AML-193 (cell line): Measurements from ENCODE around the gene RIMBP2.

Experiments used
- DNase-seq, 2 experiments: peaks; one replicate each; lab custom pipeline; 2025; lab: John Stamatoyannopoulos, UW

RIMBP2 gene

GRCh38 chr12:130627175-130627574, 88.9 kb downstream of the RIMBP2 start:
- DNase-seq: no peak

GRCh38 chr12:130626601-130627000, 89.5 kb downstream of the RIMBP2 start:
- no peak for DNase-seq

GRCh38 chr12:130625201-130625600, 90.9 kb downstream of the RIMBP2 start:
- DNase-seq: no peak

- no peak for DNase-seq
Observed at GRCh38 chr12:130622803-130623202, 93.3 kb downstream of the RIMBP2 start.

GRCh38 chr12:130621696-130622298, 94.3 kb downstream of the RIMBP2 start:
- no peak for DNase-seq

- no peak for DNase-seq
Observed at GRCh38 chr12:130620756-130621155, 95.3 kb downstream of the RIMBP2 start.

- DNase-seq: no peak
Observed at GRCh38 chr12:130620281-130620680, 95.8 kb downstream of the RIMBP2 start.

GRCh38 chr12:130619385-130620001, 96.6 kb downstream of the RIMBP2 start:
- no peak for DNase-seq

GRCh38 chr12:130617219-130617618, 98.9 kb downstream of the RIMBP2 start:
- DNase-seq: no peak

GRCh38 chr12:130615861-130616345, 100.2 kb downstream of the RIMBP2 start:
- no peak for DNase-seq

GRCh38 chr12:130614530-130614905, 101.6 kb downstream of the RIMBP2 start:
- no peak for DNase-seq

GRCh38 chr12:130613831-130614529, 102.1 kb downstream of the RIMBP2 start:
- no peak for DNase-seq

GRCh38 chr12:130613131-130613530, 103.0 kb downstream of the RIMBP2 start:
- no peak for DNase-seq

GRCh38 chr12:130611026-130611905, 104.8 kb downstream of the RIMBP2 start:
- no peak for DNase-seq

GRCh38 chr12:130609966-130610365, 106.1 kb downstream of the RIMBP2 start:
- no peak for DNase-seq

- DNase-seq: no peak
Observed at GRCh38 chr12:130608831-130609230, 107.3 kb downstream of the RIMBP2 start.

GRCh38 chr12:130608132-130608531, 108.0 kb downstream of the RIMBP2 start:
- DNase-seq: no peak

- no peak for DNase-seq
Observed at GRCh38 chr12:130606231-130606630, 109.9 kb downstream of the RIMBP2 start.

GRCh38 chr12:130603396-130603965, 112.6 kb downstream of the RIMBP2 start:
- DNase-seq: no peak

GRCh38 chr12:130602251-130602650, 113.8 kb downstream of the RIMBP2 start:
- DNase-seq: no peak

- DNase-seq: no peak
Observed at GRCh38 chr12:130601327-130601726, 114.8 kb downstream of the RIMBP2 start.

GRCh38 chr12:130596241-130596640, 119.9 kb downstream of the RIMBP2 start:
- DNase-seq: no peak
